Measurements from ENCODE around the gene MLXIP. TPM values are rescaled to one million over a fixed set of nuclear protein-coding genes. Genes with fewer than 3 reads are reported as not detected.

MLXIP gene
- total RNA-seq, 1 experiment from 2014 or later = 32.4 TPM

- Histone ChIP-seq H2BK120ac (ENCODE audit: low read depth, low read length, poor library complexity, severe bottlenecking) (no peak overlapping the region), H3K56ac (ENCODE audit: insufficient read length, low read depth, low read length) (no peak overlapping the region), H3T11ph (ENCODE audit: low read length) (no peak overlapping the region), H2AFZ (ENCODE audit: low read length) (no peak overlapping the region), H3K9ac (ENCODE audit: extremely low read depth, insufficient read length, low read length) (no peak overlapping the region), H4K91ac (ENCODE audit: insufficient read length, low read depth, low read length) (no peak overlapping the region), H3K79me2 (ENCODE audit: insufficient read depth, low read length) (no peaks in the 10 kb centered on the region), H2AK5ac (ENCODE audit: insufficient read length, low read length) (no peak overlapping the region), H3K9me3 (ENCODE audit: control insufficient read depth, low read depth, low read length) (no peaks in the 10 kb centered on the region), H4K8ac (replicated peaks; ENCODE audit: insufficient read length, low read depth, low read length) (no peak overlapping the region), H2BK20ac (ENCODE audit: low read depth, low read length, poor library complexity, severe bottlenecking) (no peak overlapping the region), H3K18ac (ENCODE audit: insufficient read length, low read depth, low read length) (no peak overlapping the region), H2BK15ac (ENCODE audit: low read depth, low read length) (no peak overlapping the region), H3K27ac (ENCODE audit: insufficient read length, low read depth, low read length) (no peak overlapping the region), H4K5ac (ENCODE audit: insufficient read length, low read depth, low read length) (no peak overlapping the region), H3K4me1 (ENCODE audit: insufficient read depth, low read length) (no peaks in the 10 kb centered on the region), H3K23ac (ENCODE audit: insufficient read length, low read depth, low read length) (no peak overlapping the region), H4K20me1 (ENCODE audit: control insufficient read depth, insufficient read depth, insufficient read length) (no peaks in the 10 kb centered on the region), H3K23me2 (ENCODE audit: insufficient read length, low read depth, low read length, poor library complexity, severe bottlenecking) (peaks cover 5% of the 10 kb centered on the region), H3K4ac (ENCODE audit: low read depth, low read length) (no peak overlapping the region), H3K79me1 (ENCODE audit: insufficient read depth, low read depth, low read length, poor library complexity, severe bottlenecking) (no peaks in the 10 kb centered on the region), H3K27me3 (ENCODE audit: insufficient read depth, low read length) (no peaks in the 10 kb centered on the region), H3K14ac (ENCODE audit: insufficient read depth, low read length) (no peak overlapping the region), H3K4me2 (ENCODE audit: insufficient read depth, insufficient read length, low read length) (no peak overlapping the region), H2BK12ac (ENCODE audit: insufficient read length, low read depth, low read length) (no peak overlapping the region), H2BK5ac (ENCODE audit: insufficient read length, low read length) (no peak overlapping the region)
- Mint-ChIP-seq H3K27me3 (ENCODE audit: low read depth) (peaks cover 18% of the 10 kb centered on the region), H3K9me3 (no peaks in the 10 kb centered on the region), H3K4me1 (peaks cover 5 to 11% of the 10 kb centered on the region in 2 experiments; a peak in 3 of 4 replicates), H3K36me3 (ENCODE audit: insufficient read depth in 1 of 3, low read depth in 3 of 3) (peaks cover 7 to 16% (median 13%) of the 10 kb centered on the region in 3 experiments), H3K4me3 (no peak overlapping the region), H3K27ac (no peak overlapping the region; a peak in 1 of 7 replicates)
- WGBS (ENCODE audit: extremely low coverage, insufficient read length, low lambda C conversion rate) = no CpG with 5 or more reads among the region's 1 CpG
- TF ChIP-seq CTCF (conservative IDR thresholded peaks at IDR 0.05) = no peak
- DNase-seq = no peak
Measured at GRCh38 chr12:122073815-122074214, 4.7 kb upstream of the MLXIP start.

Data from H9 (cell line).